Right lobe of liver (tissue), 6 donors: Measurements from ENCODE around the gene JAK3. TPM values are rescaled to one million over a fixed set of nuclear protein-coding genes. Genes with fewer than 3 reads are reported as not detected.
"Not testable (repeated sequence)": the region's sequence is repeated elsewhere in the genome, so short reads cannot be mapped to it uniquely, and the experiment has no call there.

Experiments used
- ATAC-seq, 4 donors: fragments of 200-7000 bp; cut with Tn5 transposase; one replicate each; pipeline ENCODE4 v1.9.1; 2020; ENCODE audit warnings: mild to moderate bottlenecking in 4 of 4, moderate library complexity in 4 of 4
- DNase-seq, 3 donors: peaks; one replicate each; pipeline ENCODE4 v3.0.0-alpha.2; 2020
- H3K27ac ChIP-seq, 3 donors: fragments of 200-600 bp; one replicate each; pipeline ENCODE4 v1.8.0; 2022
- H3K27me3 ChIP-seq, 2 donors: fragments of 200-600 bp; one replicate each; pipeline ENCODE4 v1.8.0; 2022
- H3K36me3 ChIP-seq, 4 donors: fragments of 200-600 bp; sonication (generic) in 1 of 4; one replicate each; pipeline versions ENCODE4 v1.5.1 to v1.8.0; 2017 to 2022; ENCODE audit warnings: control low read depth in 1 of 4
- H3K4me1 ChIP-seq, 4 donors: fragments of 200-600 bp; sonication (generic) in 1 of 4; one replicate each; pipeline versions ENCODE4 v1.5.1 to v1.8.0; 2017 to 2022; ENCODE audit warnings: control low read depth in 1 of 4
- H3K4me3 ChIP-seq, 3 donors: fragments of 200-600 bp; one replicate each; pipeline ENCODE4 v1.8.0; 2022
- H3K9me3 ChIP-seq, 4 donors: fragments of 200-600 bp; sonication (generic) in 1 of 4; one replicate each; pipeline versions ENCODE4 v1.5.1 to v1.8.0; 2017 to 2022; ENCODE audit warnings: control low read depth in 1 of 4
- CTCF ChIP-seq, 4 donors: fragments of 200-600 bp in 3 of 4; fragments of 450-650 bp in 1 of 4; IDR thresholded peaks; one replicate each; pipeline versions ENCODE4 v1.5.1 to v1.8.0; 2016 to 2022; ENCODE audit warnings: antibody characterized with exemption in 4 of 4, mild to moderate bottlenecking in 2 of 4
- POLR2A ChIP-seq: fragments of 450-650 bp; IDR thresholded peaks from one replicate; pipeline ENCODE4 v1.6.1; 2017; ENCODE audit warnings: antibody characterized with exemption, mild to moderate bottlenecking
- WGBS: methylation state at CpG from one replicate; pipeline ENCODE4 v1.1.6; 2018; ENCODE audit warnings: low coverage, low lambda C conversion rate; ENCODE audit not compliant: insufficient coverage; ENCODE audit errors: missing lambda C conversion rate; 5-methylcytosine and 5-hydroxymethylcytosine counted together
- intact Hi-C, 2 donors: fragments of 100-400 bp; cut with DNase I; formaldehyde crosslinking; loops; one replicate each; pipeline versions ENCODE4 v1.11.2 to v1.14.1; 2022
- total RNA-seq, 6 experiments: library from RNA; depleted of rRNA in 2 of 6; stranded (reverse); fragments of >200 nt in 2 of 6; fragmentation: NEBNext Ultra II Directional in 3 of 6; extraction: Animal tissue kit (Norgen Biotek cat#: 25700) in 3 of 6; gene quantifications; one replicate each; pipeline versions ENCODE4 v1.1.0 to v1.2.4, GENCODE V29; 2016 to 2023
- donor health status: DM: no; HTN: yes; CAD: no.
- donor health status: DM: no; HTN: no; CAD: no.
- donor health status: DM: no; HTN: no; CAD: no.
- donor health status: DM: no; HTN: yes; CAD: no.
- donor health status: DM: no; HTN: yes; CAD: no.

The JAK3 gene
- total RNA-seq, 6 experiments from 2014 or later: 1.1 to 5.5 (median 2.3) TPM

GRCh38 chr19:17803264-17803896 is 44.4 kb downstream of the JAK3 start:
- 46% methylated on average over 10 of the region's 14 CpGs for WGBS
- intact Hi-C loops: no loop called here
- H3K4me3 ChIP-seq: no peak overlapping the region
- DNase-seq (no peak), ATAC-seq (peak in 1 of 4 donors; percentile 22)
- no peak overlapping the region for H3K27ac ChIP-seq
- H3K36me3 ChIP-seq: no peaks in the 10 kb centered on the region
- TF ChIP-seq CTCF (IDR thresholded peaks at IDR 0.05): no peak
- no peak for TF ChIP-seq POLR2A
- no peaks in the 10 kb centered on the region for H3K27me3 ChIP-seq
- no peaks in the 10 kb centered on the region for H3K4me1 ChIP-seq
- no peaks in the 10 kb centered on the region for H3K9me3 ChIP-seq

GRCh38 chr19:17802137-17802858 is 45.5 kb downstream of the JAK3 start:
- Histone ChIP-seq H3K4me3 (no peak overlapping the region), H3K9me3 (no peaks in the 10 kb centered on the region), H3K27me3 (no peaks in the 10 kb centered on the region), H3K27ac (no peak overlapping the region), H3K4me1 (peaks cover 0 to 7% (median 0%) of the 10 kb centered on the region in 4 donors), H3K36me3 (no peaks in the 10 kb centered on the region)
- intact Hi-C loops: no loop called here
- no peak for TF ChIP-seq POLR2A
- TF ChIP-seq CTCF (IDR thresholded peaks at IDR 0.05): no peak
- ATAC-seq: no peak
- WGBS: 58% methylated on average over 9 of the region's 12 CpGs
- no peak for DNase-seq

- intact Hi-C loops, H3K4me3 ChIP-seq, H3K27me3 ChIP-seq, ATAC-seq, DNase-seq, H3K36me3 ChIP-seq, H3K27ac ChIP-seq, H3K9me3 ChIP-seq: not testable (repeated sequence)
- 67% methylated on average over 2 of the region's 3 CpGs for WGBS
- peaks cover 0 to 10% (median 0%) of the 10 kb centered on the region in 4 donors for H3K4me1 ChIP-seq
Observed at GRCh38 chr19:17798599-17798998, 49.2 kb downstream of the JAK3 start.

GRCh38 chr19:17797424-17798201 is 50.2 kb downstream of the JAK3 start:
- 34% methylated on average over 6 of the region's 11 CpGs for WGBS
- Histone ChIP-seq H3K9me3 (no peaks in the 10 kb centered on the region), H3K4me1 (peaks cover 0 to 10% (median 0%) of the 10 kb centered on the region in 4 donors), H3K27me3 (peaks cover 0 to 8% of the 10 kb centered on the region in 2 donors), H3K4me3 (no peak overlapping the region), H3K36me3 (no peaks in the 10 kb centered on the region), H3K27ac (peak overlapping the region in 2 of 3 donors; percentile 55 to 58)
- TF ChIP-seq POLR2A: no peak
- no peak for TF ChIP-seq CTCF (IDR thresholded peaks at IDR 0.05)
- intact Hi-C loops: no loop called here
- peak; percentile 70 to 77 (median 75) for DNase-seq
- peak; percentile 65 to 92 (median 90) for ATAC-seq
